Panc1 (cell line): ENCODE measurements around the gene PLEKHM2. TPM values are rescaled to one million over a fixed set of nuclear protein-coding genes. Genes with fewer than 3 reads are reported as not detected.

ENCODE experiments used
- ATAC-seq: fragments of 200-7000 bp; cut with Tn5 transposase; 2 replicates; pipeline ENCODE4 v1.9.1; 2020; ENCODE audit warnings: mild to moderate bottlenecking, moderate library complexity
- BruUV-seq: library from RNA; stranded (reverse); fragments of 400-500 nt; replicated peaks from 2 replicates; lab custom pipeline; 2021; lab: Mats Ljungman, UMichigan
- CTCF ChIA-PET: fragments of 300-600 bp; sonication (Branson Sonifier 250); formaldehyde crosslinking; loops from one replicate; lab custom pipeline; 2022; ENCODE audit warnings: antibody characterized with exemption; lab: Charles Lee
- POLR2A ChIA-PET: fragments of 300-600 bp; sonication (Branson Sonifier 250); formaldehyde crosslinking; loops from one replicate; lab custom pipeline; 2022; ENCODE audit warnings: antibody characterized with exemption; lab: Charles Lee
- DNase-seq: peaks from one replicate; pipeline ENCODE4 v3.0.0-alpha.2; 2010; ENCODE audit warnings: low read depth, low spot score
- H3K27ac ChIP-seq: 2 replicates; pipeline ENCODE4 v1.5.1; 2011; ENCODE audit warnings: mild to moderate bottlenecking, low read length, inconsistent platforms
- H3K27me3 ChIP-seq: fragments of 200-500 bp; sonication (Bioruptor generic); 2 replicates; pipeline ENCODE4 v1.6.0; 2014; ENCODE audit warnings: low read length, inconsistent platforms; ENCODE audit not compliant: control insufficient read depth, insufficient read depth
- H3K36me3 ChIP-seq: fragments of 200-500 bp; sonication (Bioruptor generic); 2 replicates; pipeline ENCODE4 v1.5.1; 2014; ENCODE audit warnings: inconsistent platforms, mild to moderate bottlenecking, low read length, moderate library complexity; ENCODE audit not compliant: control insufficient read depth, insufficient read depth
- H3K4me1 ChIP-seq: 2 replicates; pipeline ENCODE4 v1.5.1; 2011; ENCODE audit warnings: inconsistent platforms, mild to moderate bottlenecking, low read length, moderate library complexity; ENCODE audit not compliant: control insufficient read depth, insufficient read depth
- H3K4me3 ChIP-seq, 2 experiments: 2 replicates each; pipeline ENCODE4 v1.5.1; 2011 to 2012; ENCODE audit warnings: low read depth in 2 of 2, low read length in 2 of 2, mild to moderate bottlenecking in 2 of 2, inconsistent platforms in 1 of 2, moderate library complexity in 1 of 2
- H3K9me3 ChIP-seq: fragments of 200-500 bp; sonication (Bioruptor generic); 2 replicates; pipeline ENCODE4 v1.5.1; 2014; ENCODE audit warnings: low read depth, mild to moderate bottlenecking, inconsistent platforms, low read length, moderate library complexity; ENCODE audit not compliant: control insufficient read depth, insufficient read depth
- POLR2AphosphoS5 ChIP-seq: IDR thresholded peaks from 2 replicates; pipeline ENCODE4 v1.6.1; 2012; ENCODE audit warnings: mild to moderate bottlenecking, low read depth, low read length, moderate library complexity
- SIN3A ChIP-seq: IDR thresholded peaks from 2 replicates; pipeline ENCODE4 v1.6.1; 2012; ENCODE audit warnings: low read depth, mild to moderate bottlenecking, low read length, moderate library complexity, borderline replicate concordance; ENCODE audit not compliant: insufficient read depth
- TCF7L2 ChIP-seq: IDR thresholded peaks from 2 replicates; pipeline ENCODE4 v1.6.1; 2011; ENCODE audit warnings: mild to moderate bottlenecking, low read depth, low read length, inconsistent platforms
- in situ Hi-C: cut with HindIII; loops from 2 replicates; pipeline ENCODE4 v1.10.0; 2016; ENCODE audit warnings: low sequenced_read_pairs, low pct_unique_long_range_greater_than_20kb
- intact Hi-C: fragments of 100-400 bp; cut with micrococcal nuclease; formaldehyde crosslinking; loops from one replicate; pipeline ENCODE4 v1.10.0; 2022; ENCODE audit not compliant: unreplicated experiment
- total RNA-seq: library from RNA; stranded (reverse); gene quantifications from one replicate; pipeline ENCODE4 v1.2.1, GENCODE V29; 2021; ENCODE audit not compliant: unreplicated experiment
- TF ChIP-seq, protein P1 (sequence below): fragments of 450-650 bp; IDR thresholded peaks from 2 replicates; pipeline ENCODE4 v1.5.1; 2017; ENCODE audit warnings: mild to moderate bottlenecking
- TF ChIP-seq, protein P2 (sequence below), 2 experiments: IDR thresholded peaks; 2 replicates each; pipeline ENCODE4 v1.6.1; 2011 to 2012; ENCODE audit warnings: low read depth in 2 of 2, control low read depth in 1 of 2, low read length in 1 of 2, mild to moderate bottlenecking in 1 of 2, moderate library complexity in 1 of 2; ENCODE audit not compliant: insufficient read depth in 1 of 2

The PLEKHM2 gene
- total RNA-seq, 1 experiment from 2014 or later, result 54.6 TPM

DNA sequence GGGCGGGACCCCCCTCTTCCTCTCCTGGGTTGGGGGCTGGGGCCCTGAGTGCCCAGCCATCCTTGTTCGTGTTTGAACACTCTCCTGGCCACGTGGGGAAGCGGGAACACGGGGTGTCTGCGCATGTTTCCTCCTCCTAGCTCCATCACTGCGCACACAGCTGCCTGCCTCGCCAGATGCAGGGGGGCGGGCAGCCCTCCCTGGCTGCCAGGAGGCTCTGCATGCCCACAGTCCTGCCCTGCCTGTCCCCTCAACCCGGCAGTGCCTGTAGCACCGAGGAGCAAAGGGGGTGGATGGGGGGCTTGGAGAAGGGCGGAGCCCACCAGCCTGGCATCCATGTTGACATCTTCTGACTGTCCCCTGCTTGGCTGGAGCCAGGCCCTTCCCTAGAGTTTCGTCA lies 50.2 kb downstream of the PLEKHM2 start:
- Histone ChIP-seq H3K4me3 (no peak overlapping the region), H3K9me3 (no peaks in the 10 kb centered on the region), H3K36me3 (no peaks in the 10 kb centered on the region), H3K4me1 (no peaks in the 10 kb centered on the region; the same call in 1 of the 2 replicates), H3K27me3 (no peaks in the 10 kb centered on the region), H3K27ac (no peak overlapping the region)
- ChIA-PET CTCF (no interaction called here), POLR2A (no interaction called here)
- no peak for TF ChIP-seq TCF7L2
- TF ChIP-seq, protein P1, sequence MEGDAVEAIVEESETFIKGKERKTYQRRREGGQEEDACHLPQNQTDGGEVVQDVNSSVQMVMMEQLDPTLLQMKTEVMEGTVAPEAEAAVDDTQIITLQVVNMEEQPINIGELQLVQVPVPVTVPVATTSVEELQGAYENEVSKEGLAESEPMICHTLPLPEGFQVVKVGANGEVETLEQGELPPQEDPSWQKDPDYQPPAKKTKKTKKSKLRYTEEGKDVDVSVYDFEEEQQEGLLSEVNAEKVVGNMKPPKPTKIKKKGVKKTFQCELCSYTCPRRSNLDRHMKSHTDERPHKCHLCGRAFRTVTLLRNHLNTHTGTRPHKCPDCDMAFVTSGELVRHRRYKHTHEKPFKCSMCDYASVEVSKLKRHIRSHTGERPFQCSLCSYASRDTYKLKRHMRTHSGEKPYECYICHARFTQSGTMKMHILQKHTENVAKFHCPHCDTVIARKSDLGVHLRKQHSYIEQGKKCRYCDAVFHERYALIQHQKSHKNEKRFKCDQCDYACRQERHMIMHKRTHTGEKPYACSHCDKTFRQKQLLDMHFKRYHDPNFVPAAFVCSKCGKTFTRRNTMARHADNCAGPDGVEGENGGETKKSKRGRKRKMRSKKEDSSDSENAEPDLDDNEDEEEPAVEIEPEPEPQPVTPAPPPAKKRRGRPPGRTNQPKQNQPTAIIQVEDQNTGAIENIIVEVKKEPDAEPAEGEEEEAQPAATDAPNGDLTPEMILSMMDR, result no peak
- no peak for TF ChIP-seq SIN3A
- TF ChIP-seq POLR2AphosphoS5, result no peak
- TF ChIP-seq, protein P2, sequence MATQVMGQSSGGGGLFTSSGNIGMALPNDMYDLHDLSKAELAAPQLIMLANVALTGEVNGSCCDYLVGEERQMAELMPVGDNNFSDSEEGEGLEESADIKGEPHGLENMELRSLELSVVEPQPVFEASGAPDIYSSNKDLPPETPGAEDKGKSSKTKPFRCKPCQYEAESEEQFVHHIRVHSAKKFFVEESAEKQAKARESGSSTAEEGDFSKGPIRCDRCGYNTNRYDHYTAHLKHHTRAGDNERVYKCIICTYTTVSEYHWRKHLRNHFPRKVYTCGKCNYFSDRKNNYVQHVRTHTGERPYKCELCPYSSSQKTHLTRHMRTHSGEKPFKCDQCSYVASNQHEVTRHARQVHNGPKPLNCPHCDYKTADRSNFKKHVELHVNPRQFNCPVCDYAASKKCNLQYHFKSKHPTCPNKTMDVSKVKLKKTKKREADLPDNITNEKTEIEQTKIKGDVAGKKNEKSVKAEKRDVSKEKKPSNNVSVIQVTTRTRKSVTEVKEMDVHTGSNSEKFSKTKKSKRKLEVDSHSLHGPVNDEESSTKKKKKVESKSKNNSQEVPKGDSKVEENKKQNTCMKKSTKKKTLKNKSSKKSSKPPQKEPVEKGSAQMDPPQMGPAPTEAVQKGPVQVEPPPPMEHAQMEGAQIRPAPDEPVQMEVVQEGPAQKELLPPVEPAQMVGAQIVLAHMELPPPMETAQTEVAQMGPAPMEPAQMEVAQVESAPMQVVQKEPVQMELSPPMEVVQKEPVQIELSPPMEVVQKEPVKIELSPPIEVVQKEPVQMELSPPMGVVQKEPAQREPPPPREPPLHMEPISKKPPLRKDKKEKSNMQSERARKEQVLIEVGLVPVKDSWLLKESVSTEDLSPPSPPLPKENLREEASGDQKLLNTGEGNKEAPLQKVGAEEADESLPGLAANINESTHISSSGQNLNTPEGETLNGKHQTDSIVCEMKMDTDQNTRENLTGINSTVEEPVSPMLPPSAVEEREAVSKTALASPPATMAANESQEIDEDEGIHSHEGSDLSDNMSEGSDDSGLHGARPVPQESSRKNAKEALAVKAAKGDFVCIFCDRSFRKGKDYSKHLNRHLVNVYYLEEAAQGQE (IDR thresholded peaks at IDR 0.05; ENCODE audit: insufficient read depth in 1 of 2, low read depth in 2 of 2, low read length in 1 of 2), result no peak
- no peak for ATAC-seq
- BruUV-seq, result no TSS peak
- DNase-seq, result no peak
- in situ Hi-C loops, result no loop called here
- intact Hi-C loops, result no loop called here

DNA sequence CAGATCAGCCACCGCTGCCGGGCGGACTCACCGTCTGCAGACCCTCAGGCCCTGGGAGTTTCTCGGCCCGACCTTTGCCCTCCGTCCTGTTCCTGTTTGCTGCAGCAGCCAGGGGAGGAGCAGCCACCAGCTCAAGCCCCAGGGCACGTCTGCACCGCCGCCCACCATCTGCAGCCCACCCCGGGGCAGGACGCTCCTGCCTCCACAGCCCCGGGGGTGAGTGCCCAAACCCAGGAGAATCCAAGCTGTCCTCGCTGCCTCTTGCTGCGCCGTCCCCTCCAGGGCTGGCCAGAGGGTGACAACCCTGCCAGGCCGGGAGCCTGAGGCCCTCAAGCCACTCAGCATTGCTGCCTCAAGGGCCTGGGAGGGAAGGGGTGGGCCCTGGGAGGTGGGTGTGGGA lies 50.8 kb downstream of the PLEKHM2 start:
- ChIA-PET POLR2A (interaction anchor here (0.7 kb wide), 1 partner anchor 92 kb away, joined by 12 read pairs; no protein-coding TSS in a partner anchor), CTCF (no interaction called here)
- no peaks in the 10 kb centered on the region for H3K36me3 ChIP-seq
- no peak for DNase-seq
- intact Hi-C loops (no loop called here), in situ Hi-C loops (no loop called here)
- no peak for TF ChIP-seq TCF7L2
- no peak for TF ChIP-seq SIN3A
- no peak for TF ChIP-seq POLR2AphosphoS5
- TF ChIP-seq, protein P1, result no peak
- TF ChIP-seq, protein P2 (IDR thresholded peaks at IDR 0.05; ENCODE audit: insufficient read depth in 1 of 2, low read depth in 2 of 2, low read length in 1 of 2), result no peak
- BruUV-seq, result no TSS peak
- no peaks in the 10 kb centered on the region for H3K9me3 ChIP-seq
- H3K27ac ChIP-seq, result no peak overlapping the region
- ATAC-seq, result no peak
- no peaks in the 10 kb centered on the region; the same call in 1 of the 2 replicates for H3K4me1 ChIP-seq
- H3K27me3 ChIP-seq, result no peaks in the 10 kb centered on the region
- H3K4me3 ChIP-seq, result no peak overlapping the region
